CD4-positive, alpha-beta T cell treated with Interleukin-21 for 1 hour (primary cell): ENCODE data around the gene TADA2A.

Experiments used
- DNase-seq: peaks from one replicate; pipeline ENCODE4 v3.0.0-alpha.2; 2020

Gene TADA2A

DNA sequence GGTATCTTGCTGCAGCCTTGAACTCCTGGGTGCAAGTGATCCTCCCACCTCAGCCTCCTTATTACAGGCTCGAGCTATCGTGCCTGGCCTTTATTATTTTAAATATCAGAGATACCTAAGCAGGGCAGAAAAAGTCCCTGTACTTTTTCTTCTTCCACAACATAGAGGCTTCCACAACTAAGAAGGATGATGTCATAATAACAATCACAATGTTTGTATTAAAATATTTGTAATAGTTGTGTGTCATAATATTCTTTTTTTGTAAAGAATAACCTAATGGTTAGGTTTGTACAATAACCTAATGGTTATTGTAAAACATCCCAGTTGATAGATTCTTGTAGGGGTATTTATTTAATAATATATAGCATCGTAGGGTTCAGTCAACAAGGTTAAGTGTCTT, 56.4 kb downstream of the TADA2A start:
- DNase-seq, result no peak

- no peak for DNase-seq
These were observed 58.5 kb downstream of the TADA2A start for GRCh38 chr17:37465069-37465616.

DNA sequence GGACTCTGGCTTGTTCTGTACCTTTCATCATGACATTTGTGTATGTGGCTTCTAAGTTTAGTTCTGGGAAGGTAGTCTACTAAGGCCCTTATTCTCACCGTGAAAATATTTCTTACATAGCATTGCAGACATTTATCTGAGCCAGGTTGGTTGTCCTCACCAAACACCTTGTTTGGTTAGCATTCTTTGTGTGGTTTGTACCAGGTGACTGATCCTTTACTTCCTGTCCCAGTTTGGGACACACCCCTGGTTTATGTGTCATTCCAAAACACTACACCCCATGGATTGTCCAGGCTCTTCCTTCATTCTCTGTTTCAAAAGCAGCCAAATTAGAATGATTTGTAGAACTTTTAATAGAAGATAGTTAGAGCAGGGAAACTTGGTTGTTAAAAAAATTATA, 59.8 kb downstream of the TADA2A start:
- no peak for DNase-seq

DNA sequence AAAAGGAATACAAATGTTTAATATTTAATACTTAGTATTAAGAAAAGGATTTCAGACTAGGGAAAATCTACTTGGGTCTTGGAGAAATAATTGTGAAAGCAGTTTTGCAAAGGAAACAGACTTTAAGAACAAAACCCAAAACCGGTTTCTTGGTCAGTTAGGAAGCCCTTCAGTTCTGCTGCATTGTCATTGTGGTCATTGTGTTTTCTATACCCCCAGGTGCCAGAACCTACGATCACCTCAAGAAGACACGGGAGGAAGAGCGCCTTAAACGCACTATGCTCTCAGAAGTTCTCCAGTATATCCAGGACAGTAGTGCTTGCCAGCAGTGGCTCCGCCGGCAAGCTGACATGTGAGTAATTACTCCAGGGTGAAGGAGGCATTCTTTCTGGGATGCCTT, 63.5 kb downstream of the TADA2A start:
- DNase-seq, result no peak

DNA sequence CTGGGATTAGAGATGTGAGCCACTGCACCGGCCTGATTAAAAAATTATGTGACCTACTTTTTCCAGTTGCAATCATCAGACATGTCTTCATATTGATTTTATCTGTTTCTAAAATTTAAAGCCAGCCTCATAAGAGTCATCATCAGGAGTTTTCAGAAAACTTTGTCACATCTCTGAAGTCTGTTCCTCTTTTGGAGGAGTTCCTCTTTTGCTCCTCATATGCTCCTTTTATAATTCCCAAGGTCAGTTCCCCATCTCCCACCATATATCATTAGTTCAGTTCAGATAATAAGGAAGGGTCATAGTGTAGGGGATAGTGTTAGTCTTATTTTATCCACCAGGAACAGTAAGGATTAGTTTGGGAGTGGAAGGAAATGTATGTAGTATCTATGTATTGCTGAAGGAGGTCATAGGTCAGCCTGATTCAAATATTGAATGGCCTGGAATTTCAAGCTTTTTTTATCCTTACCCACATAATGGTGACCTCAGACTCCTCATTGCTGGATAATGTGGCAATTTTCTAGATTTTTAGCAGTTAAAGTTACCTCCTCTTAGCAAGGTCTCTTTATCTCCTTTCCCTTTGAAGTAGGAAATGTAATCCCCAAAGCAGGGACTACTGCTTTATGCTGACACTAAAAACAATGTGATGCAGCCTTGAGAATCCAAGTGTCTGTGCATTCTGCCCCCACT, 69.2 kb downstream of the TADA2A start:
- DNase-seq, result no peak

GRCh38 chr17:37476431-37477120, 69.9 kb downstream of the TADA2A start:
- DNase-seq, result no peak

- DNase-seq, result no peak
These were observed 71.5 kb downstream of the TADA2A start for GRCh38 chr17:37478187-37478586.

DNA sequence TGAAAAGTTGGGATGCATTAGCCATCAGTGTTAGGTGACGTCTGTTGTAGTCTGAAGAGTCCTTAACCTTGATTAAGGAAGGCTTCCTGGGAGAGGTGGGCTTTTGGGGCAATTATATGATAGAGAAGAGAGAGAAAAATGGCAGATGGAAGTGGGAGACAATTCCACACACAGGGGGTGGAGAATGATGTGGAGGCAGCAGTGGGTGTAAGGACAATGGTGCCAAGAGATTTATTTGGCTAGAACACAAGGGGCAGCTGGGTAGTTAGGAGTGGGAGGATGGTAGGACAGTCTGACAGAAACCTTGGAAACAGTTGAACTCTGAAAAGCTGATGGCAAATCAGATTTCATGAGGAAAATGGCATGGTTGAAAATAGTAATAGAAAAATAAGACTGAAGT, 72.3 kb downstream of the TADA2A start:
- DNase-seq, result no peak

DNA sequence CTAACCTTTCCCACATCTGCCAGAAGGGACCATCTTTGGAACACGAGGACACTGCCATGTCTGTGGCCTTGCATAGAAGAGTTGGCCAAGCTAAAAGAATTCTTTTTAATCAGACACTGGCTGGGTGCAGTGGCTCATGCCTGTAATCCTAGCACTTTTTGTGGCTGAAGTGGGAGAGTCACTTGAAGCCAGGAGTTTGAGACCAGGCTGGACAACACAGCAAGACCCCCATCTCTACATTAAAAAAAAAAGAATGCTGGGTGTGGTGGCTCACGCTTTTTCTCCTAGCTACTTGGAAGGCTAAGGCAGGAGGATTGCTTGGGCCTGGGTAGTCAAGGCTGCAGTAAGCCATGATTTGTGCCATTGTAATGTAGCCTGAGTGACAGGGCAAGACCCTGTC, 73.7 kb downstream of the TADA2A start:
- no peak for DNase-seq

GRCh38 chr17:37481001-37481665, 74.4 kb downstream of the TADA2A start:
- DNase-seq, result no peak

- no peak for DNase-seq
These were observed 76.8 kb downstream of the TADA2A start for GRCh38 chr17:37483311-37484039.

GRCh38 chr17:37485938-37486570, 79.4 kb downstream of the TADA2A start:
- no peak for DNase-seq

GRCh38 chr17:37488009-37488604, 81.4 kb downstream of the TADA2A start:
- DNase-seq, result peak; percentile 5

GRCh38 chr17:37488607-37489196, 82.0 kb downstream of the TADA2A start:
- DNase-seq, result peak; percentile 50

GRCh38 chr17:37489197-37490001, 82.7 kb downstream of the TADA2A start, which contains the start of gene DUSP14:
DUSP14 (plus strand) TSS chr17:37489891; CDS start chr17:37512273, 22,382 bp downstream.
- peak; percentile 86 for DNase-seq

DNA sequence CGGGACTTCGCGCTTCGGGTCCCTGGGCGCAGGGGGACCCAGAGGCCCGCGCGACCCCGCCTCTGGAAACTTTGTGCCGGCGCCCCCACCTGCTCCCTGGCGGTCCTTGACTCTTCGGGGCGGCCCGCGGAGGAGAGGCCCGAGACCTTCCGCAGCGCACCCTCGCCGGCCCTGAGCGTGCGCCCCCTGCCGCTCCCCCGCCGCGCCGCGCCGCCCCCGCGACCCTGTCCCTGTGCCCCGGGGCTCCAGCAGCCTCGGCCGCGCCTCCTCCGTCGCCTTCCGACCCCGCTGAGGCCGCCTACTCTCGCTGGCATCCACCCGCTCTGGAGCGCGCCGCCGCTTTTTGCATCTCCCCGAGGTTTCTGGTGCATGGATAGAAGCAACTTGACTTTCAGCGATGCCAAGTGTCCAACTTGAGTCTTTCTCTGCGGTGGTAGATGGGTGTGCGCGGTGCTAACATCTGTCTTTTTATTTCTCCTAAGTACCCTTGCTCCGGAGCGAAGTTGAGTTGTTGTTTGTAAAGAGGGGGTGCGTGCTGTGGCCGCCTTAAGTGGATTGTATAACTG, 83.4 kb downstream of the TADA2A start:
- peak; percentile 73 for DNase-seq

DNA sequence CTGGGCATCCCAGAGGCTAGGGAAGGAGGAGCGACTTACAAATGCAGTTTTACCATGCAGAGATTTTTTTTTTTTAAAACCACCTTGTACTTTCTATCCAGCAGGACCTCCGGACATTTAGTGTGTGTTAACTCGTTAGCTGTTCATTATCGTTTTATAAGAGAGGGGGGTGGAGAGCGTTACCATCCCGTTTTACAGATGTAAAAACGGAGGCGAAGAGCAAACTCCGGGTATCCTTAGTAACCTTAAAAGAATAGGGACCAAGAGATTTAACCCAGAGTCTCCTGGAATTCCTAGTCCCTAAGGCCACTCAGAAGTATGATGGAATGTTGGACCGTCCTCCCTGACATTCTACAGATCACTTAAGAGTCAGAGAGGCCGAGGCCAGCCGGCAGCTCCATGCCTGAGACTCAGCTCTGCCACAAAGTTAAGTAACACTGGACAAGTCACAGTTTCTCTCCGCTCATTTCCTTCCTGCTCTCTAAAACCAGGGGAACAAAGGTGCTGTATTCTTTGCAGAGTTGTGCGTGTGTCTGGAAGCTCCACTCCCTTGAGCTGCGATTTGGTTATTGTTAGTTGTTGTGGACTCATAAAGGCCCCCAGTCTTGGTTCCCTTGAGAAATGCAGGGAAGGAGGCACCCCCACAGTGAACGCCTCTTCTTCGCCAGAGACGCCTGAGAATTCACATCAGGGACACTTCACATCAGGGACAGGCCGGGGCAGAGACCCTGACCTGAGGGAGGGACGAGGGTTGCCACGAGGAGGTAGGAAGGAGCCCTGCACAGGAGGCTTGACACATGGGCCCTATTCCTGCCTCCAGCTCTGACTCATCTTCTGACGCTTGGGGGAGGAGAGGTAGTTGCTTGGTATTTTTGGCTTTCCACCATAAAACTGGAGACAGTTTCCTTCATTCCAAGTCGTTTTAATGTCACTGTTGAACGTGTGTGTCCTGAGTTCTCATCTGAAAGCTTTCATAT, 84.2 kb downstream of the TADA2A start:
- DNase-seq, result no peak

- DNase-seq, result no peak
These were observed 85.5 kb downstream of the TADA2A start for GRCh38 chr17:37492167-37492566.
